VCaP (cell line): Measurements from ENCODE around the gene BMAL1.

Experiments used
- H3K27ac ChIP-seq: fragments of 450-650 bp; 2 replicates; pipeline ENCODE4 v1.5.1; 2017
- TF ChIP-seq, protein P1 (sequence below): fragments of 450-650 bp; conservative IDR thresholded peaks from 2 replicates; pipeline ENCODE4 v1.5.1; 2017; ENCODE audit warnings: mild to moderate bottlenecking, moderate library complexity

Gene BMAL1

DNA sequence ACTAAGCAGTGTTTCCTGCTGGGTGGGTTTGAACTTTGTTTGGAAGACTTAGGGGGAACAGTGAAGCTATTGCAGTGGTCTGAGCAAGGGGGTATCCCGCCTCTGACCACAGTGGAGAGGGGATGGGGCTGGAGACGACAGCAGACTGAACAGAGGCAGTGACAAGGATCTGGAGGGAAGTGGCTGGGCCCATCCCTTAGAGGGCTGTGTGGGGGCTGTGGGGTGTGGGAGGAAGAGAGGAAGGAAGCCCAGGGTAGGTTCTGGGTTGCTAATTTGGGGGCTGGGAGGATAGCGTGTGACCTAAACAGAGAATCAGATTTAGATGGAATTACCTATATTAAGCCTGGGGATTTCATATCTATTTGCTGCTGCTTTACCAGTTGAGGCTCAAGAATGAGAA lies 70.7 kb downstream of the BMAL1 start:
- H3K27ac ChIP-seq = no peak overlapping the region
- TF ChIP-seq, protein P1, sequence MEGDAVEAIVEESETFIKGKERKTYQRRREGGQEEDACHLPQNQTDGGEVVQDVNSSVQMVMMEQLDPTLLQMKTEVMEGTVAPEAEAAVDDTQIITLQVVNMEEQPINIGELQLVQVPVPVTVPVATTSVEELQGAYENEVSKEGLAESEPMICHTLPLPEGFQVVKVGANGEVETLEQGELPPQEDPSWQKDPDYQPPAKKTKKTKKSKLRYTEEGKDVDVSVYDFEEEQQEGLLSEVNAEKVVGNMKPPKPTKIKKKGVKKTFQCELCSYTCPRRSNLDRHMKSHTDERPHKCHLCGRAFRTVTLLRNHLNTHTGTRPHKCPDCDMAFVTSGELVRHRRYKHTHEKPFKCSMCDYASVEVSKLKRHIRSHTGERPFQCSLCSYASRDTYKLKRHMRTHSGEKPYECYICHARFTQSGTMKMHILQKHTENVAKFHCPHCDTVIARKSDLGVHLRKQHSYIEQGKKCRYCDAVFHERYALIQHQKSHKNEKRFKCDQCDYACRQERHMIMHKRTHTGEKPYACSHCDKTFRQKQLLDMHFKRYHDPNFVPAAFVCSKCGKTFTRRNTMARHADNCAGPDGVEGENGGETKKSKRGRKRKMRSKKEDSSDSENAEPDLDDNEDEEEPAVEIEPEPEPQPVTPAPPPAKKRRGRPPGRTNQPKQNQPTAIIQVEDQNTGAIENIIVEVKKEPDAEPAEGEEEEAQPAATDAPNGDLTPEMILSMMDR = no peak

DNA sequence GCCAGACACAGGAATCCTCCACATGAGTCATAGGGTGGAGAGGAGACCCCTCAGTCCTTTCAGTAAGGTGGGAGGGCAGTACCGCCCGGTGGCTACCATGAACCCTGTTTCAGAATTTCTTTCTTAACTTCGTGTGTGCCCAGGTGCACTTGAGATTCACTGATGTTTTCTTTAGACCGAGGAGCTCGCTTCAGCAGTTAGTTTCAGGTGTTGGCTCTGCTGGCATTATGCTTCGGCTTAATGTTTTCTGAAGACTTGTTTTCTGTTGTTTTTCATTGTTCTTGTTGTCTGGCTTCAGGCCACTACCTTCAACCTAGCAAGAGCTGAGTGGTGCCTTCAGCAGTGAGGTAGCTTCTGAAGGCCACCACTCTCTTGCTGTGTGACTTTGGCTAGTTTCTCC lies 71.5 kb downstream of the BMAL1 start:
- H3K27ac ChIP-seq = no peak overlapping the region
- TF ChIP-seq, protein P1 = no peak

DNA sequence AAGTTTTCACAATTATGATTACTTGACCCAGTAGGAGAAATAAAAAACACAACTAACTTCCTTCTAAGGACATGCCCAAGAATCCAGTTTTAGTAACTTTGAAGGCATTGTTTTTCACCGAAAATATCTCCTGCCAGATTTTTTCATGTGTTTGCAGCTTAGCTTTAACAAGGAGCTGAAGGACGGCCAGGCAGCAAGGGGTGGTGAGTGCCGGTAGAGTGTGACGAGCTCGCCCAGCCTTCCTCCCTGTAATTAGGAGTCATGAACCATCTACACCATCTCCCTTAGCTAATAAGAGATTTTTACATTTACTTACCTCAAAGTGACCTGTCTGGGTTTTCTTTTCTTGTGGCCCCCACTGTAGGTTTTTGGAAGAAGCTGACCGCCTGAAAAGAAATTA lies 72.0 kb downstream of the BMAL1 start:
- TF ChIP-seq, protein P1 = no peak
- H3K27ac ChIP-seq = no peak overlapping the region

- no peak overlapping the region for H3K27ac ChIP-seq
- TF ChIP-seq, protein P1 = no peak
Observed at GRCh38 chr11:13352711-13353110, 75.1 kb downstream of the BMAL1 start.

- no peak overlapping the region for H3K27ac ChIP-seq
- TF ChIP-seq, protein P1 = no peak
Observed at GRCh38 chr11:13354335-13354734, 76.7 kb downstream of the BMAL1 start.

GRCh38 chr11:13355191-13355590 lies 77.6 kb downstream of the BMAL1 start:
- no peak overlapping the region for H3K27ac ChIP-seq
- TF ChIP-seq, protein P1 = no peak

- H3K27ac ChIP-seq = no peak overlapping the region
- TF ChIP-seq, protein P1 = no peak
Observed at GRCh38 chr11:13357232-13357631, 79.6 kb downstream of the BMAL1 start.
